ENCODE measurements around the gene PTX4.
"Not testable (repeated sequence)": the region's sequence is repeated elsewhere in the genome, so short reads cannot be mapped to it uniquely, and the experiment has no call there.

The PTX4 gene

DNA sequence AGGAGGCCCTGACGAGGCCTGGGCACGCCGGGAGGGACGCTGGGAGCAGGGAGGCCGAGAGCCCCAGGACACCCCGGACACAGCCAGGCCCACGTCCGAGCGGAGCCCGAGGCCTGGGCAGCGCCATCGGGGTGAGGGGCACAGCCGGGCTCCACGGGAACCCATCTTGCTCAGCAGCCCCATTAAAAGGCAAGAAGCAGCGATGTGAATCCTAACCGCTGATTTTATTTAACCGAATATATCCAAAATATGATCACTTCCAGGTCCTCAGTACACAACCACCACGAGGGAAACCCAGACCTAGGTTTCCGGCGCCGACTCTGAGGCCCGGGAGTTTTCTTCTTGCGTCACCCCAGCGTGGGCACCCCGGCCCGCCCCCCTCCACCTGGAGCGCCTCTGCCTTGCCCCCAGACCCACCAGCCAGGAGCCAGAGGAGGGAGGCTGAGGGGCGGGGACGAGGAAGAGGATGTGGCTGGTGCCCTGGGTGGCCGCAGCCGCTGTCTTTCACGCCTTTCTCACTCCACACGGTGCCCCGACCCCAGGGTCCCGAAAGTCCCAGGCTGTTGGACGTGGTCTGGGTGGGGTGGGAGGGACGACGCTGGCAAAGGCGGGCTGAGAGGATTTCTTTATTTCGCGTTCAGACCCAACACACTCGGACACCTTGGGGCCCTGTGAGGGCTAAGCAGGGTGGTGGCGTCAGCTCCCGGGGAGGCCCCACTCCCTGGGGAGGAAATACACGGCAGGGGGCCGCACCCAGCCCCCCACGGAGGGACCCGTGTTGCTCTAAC, 43.8 kb downstream of the PTX4 start:
- no peak for DNase-seq (ENCODE audit: low spot score)
- in situ Hi-C loops (cut with MboI; ENCODE audit: low sequenced_read_pairs, unreplicated experiment): no loop called here
- TF ChIP-seq, protein P1, sequence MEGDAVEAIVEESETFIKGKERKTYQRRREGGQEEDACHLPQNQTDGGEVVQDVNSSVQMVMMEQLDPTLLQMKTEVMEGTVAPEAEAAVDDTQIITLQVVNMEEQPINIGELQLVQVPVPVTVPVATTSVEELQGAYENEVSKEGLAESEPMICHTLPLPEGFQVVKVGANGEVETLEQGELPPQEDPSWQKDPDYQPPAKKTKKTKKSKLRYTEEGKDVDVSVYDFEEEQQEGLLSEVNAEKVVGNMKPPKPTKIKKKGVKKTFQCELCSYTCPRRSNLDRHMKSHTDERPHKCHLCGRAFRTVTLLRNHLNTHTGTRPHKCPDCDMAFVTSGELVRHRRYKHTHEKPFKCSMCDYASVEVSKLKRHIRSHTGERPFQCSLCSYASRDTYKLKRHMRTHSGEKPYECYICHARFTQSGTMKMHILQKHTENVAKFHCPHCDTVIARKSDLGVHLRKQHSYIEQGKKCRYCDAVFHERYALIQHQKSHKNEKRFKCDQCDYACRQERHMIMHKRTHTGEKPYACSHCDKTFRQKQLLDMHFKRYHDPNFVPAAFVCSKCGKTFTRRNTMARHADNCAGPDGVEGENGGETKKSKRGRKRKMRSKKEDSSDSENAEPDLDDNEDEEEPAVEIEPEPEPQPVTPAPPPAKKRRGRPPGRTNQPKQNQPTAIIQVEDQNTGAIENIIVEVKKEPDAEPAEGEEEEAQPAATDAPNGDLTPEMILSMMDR (IDR thresholded peaks at IDR 0.05; ENCODE audit: borderline replicate concordance, control extremely low read depth, extremely low read depth, insufficient read depth, missing control alignments): no peak

- TF ChIP-seq, protein P1 (IDR thresholded peaks at IDR 0.05; ENCODE audit: borderline replicate concordance, control extremely low read depth, extremely low read depth, insufficient read depth, missing control alignments): no peak
- in situ Hi-C loops (cut with MboI; ENCODE audit: low sequenced_read_pairs, unreplicated experiment): no loop called here
- no peak for DNase-seq (ENCODE audit: low spot score)
Observed at GRCh38 chr16:1443980-1444729, 44.6 kb downstream of the PTX4 start, which contains the start of gene CCDC154. Gene CCDC154, minus strand, starts transcription at chr16:1444556. Its CDS starts 234 bp downstream, at chr16:1444322.

DNA sequence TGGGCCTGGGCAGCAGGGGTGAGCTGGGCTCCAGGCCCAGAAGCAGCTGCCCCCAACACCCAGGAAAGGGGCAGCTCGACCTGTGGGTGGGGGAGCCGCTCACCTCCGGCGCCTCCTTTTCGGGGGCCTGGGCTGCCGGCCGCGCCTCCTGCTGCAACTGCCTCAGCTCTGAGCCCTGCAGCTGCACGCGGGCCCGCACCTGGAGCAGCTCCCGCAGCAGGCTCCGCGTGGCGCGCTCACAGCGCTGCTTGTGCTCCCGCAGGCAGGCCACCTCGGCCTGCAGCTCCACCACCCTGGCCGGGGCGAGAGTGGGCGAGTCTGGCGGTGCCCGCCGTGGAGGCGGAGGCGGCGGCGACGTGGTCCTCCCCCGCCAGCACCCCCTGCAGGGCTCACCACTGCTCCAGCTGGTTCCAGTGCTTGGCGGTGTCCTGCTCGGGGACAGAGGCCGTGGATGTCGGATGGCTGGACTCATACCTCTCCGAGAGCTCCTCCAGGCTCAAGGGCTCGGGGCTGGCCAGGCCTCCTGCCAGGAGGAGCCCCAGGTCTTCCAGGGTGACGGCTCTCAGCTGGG, 45.3 kb downstream of the PTX4 start:
- no peak for DNase-seq (ENCODE audit: low spot score)
- in situ Hi-C loops (cut with MboI; ENCODE audit: low sequenced_read_pairs, unreplicated experiment): no loop called here
- TF ChIP-seq, protein P1 (IDR thresholded peaks at IDR 0.05; ENCODE audit: borderline replicate concordance, control extremely low read depth, extremely low read depth, insufficient read depth, missing control alignments): no peak

GRCh38 chr16:1442697-1443096, 46.0 kb downstream of the PTX4 start:
- in situ Hi-C loops (cut with MboI; ENCODE audit: low sequenced_read_pairs, unreplicated experiment): no loop called here
- no peak for DNase-seq (ENCODE audit: low spot score)
- TF ChIP-seq, protein P1 (IDR thresholded peaks at IDR 0.05; ENCODE audit: borderline replicate concordance, control extremely low read depth, extremely low read depth, insufficient read depth, missing control alignments): no peak

DNA sequence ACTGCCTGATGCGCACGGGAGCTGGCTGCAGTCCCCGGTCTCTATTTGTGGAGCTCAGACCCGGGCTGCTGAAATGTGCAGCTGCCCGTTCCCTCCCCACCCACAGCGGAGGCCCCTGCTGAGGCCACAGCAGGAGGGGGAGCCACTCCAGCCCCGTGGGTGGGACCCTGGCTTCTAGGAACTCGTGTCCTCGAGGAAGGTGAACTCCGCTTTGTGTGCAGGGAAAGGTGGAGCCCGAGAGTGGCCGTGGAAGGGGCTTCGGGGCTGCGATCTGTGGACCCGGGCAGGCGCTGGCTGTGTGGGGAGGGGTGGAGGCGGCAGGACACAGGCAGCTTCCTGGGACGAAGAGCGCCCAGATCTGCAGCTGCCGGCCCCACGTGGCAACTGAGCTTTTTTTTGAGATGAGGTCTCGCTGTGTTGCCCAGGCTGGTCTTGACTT, 47.3 kb downstream of the PTX4 start:
- in situ Hi-C loops (cut with MboI; ENCODE audit: low sequenced_read_pairs, unreplicated experiment): no loop called here
- no peak for DNase-seq (ENCODE audit: low spot score)
- TF ChIP-seq, protein P1 (IDR thresholded peaks at IDR 0.05; ENCODE audit: borderline replicate concordance, control extremely low read depth, extremely low read depth, insufficient read depth, missing control alignments): no peak

- in situ Hi-C loops (cut with MboI; ENCODE audit: low sequenced_read_pairs, unreplicated experiment); DNase-seq (ENCODE audit: low spot score): not testable (repeated sequence)
Observed at GRCh38 chr16:1439699-1440074, 49.1 kb downstream of the PTX4 start.
